Epithelial cell of proximal tubule (primary cell): ENCODE results near the gene HEATR1. TPM values are rescaled to one million over a fixed set of nuclear protein-coding genes. Genes with fewer than 3 reads are reported as not detected.
"Not testable (repeated sequence)": the region's sequence is repeated elsewhere in the genome, so short reads cannot be mapped to it uniquely, and the experiment has no call there.

Experiments
- DNase-seq: peaks from one replicate; pipeline ENCODE4 v3.0.0-alpha.2; 2011; ENCODE audit warnings: low read depth
- H3K4me3 ChIP-seq: 2 replicates; pipeline ENCODE4 v1.5.1; 2011; ENCODE audit warnings: low read depth, mild to moderate bottlenecking, low read length
- total RNA-seq: library from RNA; depleted of rRNA; stranded (reverse); fragments of >200 nt; gene quantifications from 2 replicates; pipeline ENCODE4 v1.2.3, GENCODE V29; 2015
- TF ChIP-seq, protein P1 (sequence below): conservative IDR thresholded peaks from 2 replicates; pipeline ENCODE4 v1.5.1; 2012; ENCODE audit warnings: low read depth, mild to moderate bottlenecking, low read length

Gene HEATR1
- total RNA-seq, 1 donor from 2014 or later = 34.9 TPM

DNA sequence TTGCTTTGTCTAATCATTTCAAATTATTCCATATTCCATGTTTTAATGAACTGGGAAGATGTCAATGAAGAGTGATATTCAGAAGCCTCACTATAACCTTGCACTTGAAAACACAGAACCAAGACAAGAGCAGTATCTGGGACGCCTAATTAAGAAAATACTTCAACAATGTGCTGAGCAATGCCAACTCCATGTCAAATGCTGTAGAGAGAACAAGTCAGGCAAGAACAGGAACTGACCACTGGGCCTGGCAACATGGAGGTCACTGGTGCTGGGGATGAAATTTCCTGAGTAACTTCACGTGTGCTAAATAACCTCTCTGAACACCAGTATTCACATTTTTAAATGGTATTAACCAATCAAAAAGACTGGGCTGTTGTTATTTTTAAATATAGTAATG lies 22.8 kb downstream of the HEATR1 start:
- TF ChIP-seq, protein P1, sequence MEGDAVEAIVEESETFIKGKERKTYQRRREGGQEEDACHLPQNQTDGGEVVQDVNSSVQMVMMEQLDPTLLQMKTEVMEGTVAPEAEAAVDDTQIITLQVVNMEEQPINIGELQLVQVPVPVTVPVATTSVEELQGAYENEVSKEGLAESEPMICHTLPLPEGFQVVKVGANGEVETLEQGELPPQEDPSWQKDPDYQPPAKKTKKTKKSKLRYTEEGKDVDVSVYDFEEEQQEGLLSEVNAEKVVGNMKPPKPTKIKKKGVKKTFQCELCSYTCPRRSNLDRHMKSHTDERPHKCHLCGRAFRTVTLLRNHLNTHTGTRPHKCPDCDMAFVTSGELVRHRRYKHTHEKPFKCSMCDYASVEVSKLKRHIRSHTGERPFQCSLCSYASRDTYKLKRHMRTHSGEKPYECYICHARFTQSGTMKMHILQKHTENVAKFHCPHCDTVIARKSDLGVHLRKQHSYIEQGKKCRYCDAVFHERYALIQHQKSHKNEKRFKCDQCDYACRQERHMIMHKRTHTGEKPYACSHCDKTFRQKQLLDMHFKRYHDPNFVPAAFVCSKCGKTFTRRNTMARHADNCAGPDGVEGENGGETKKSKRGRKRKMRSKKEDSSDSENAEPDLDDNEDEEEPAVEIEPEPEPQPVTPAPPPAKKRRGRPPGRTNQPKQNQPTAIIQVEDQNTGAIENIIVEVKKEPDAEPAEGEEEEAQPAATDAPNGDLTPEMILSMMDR = no peak
- DNase-seq = no peak
- H3K4me3 ChIP-seq = no peak overlapping the region

DNA sequence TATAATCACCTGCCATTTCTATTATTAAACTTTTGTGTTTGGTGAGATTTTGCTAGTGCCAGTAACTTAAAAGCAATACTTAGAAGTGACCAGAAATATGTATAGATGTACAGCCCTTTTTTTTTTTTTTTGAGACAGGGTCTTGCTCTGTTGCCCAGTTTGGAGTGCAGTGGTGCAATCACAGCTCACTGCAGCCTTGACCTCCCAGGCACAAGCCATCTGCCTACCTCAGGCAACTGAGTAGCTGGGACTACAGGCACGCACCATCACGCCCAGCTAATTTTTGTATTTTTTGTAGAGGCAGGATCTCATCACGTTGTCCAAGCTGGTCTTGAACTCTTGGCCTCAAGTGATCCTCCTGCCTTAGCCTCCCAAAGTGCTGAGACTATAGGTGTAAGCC lies 23.9 kb downstream of the HEATR1 start:
- not testable (repeated sequence) for DNase-seq, H3K4me3 ChIP-seq

DNA sequence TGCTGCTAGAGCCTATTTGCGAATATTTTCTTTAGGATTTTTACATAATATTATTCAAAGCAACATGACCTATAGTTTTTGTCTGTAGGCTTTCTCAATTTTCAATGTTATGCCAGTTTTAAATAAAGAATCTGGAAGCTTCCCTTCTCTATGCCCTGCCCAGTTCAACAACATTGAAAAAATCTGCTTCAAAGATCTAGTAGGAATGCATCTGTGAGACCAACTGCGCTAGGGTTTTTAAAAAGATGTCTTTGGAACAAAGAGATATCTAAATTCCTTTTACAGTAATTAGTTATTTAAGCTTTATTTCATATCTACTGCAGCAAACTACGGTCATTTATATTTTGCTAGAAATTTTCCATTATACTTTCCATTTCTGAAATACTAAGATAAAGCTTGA lies 25.7 kb downstream of the HEATR1 start:
- no peak for DNase-seq
- TF ChIP-seq, protein P1 = no peak
- H3K4me3 ChIP-seq = no peak overlapping the region

DNA sequence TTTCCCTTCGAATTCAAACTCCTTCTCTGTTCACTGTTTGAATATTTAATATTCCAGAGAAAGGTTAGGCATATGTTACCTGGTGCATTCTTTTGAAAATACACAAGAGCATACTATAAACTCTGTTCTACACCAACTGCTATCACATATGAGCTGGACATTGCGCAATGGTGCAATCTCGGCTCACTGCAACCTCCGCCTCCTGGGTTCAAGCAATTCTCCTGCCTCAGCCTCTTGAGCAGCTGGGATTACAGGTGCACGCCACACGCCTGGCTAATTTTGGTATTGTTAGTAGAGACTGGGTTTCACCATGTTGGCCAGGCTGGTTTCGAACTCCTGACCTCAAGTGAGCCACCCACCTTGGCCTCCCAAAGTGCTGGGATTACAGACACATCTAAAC lies 27.3 kb downstream of the HEATR1 start:
- not testable (repeated sequence) for DNase-seq, H3K4me3 ChIP-seq

DNA sequence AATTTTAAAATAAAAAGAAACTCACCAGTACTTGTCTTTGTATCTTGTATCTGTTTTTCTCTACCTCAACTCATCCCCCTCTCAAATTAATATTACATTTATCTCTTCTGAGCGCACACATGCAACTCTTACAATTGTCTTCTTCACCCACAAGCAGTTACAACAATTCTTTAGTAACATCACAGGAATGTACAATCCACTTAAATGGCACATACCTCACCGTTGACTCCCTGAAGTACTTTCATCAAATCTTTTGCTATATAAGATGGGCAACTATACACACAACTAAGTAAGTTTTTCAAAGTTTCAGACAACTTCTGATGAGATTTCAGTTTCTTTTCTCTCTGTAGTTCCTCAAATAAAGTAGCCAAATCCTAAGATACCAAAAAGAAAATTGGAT lies 28.3 kb downstream of the HEATR1 start:
- no peak overlapping the region for H3K4me3 ChIP-seq
- no peak for DNase-seq
- TF ChIP-seq, protein P1 = no peak

DNA sequence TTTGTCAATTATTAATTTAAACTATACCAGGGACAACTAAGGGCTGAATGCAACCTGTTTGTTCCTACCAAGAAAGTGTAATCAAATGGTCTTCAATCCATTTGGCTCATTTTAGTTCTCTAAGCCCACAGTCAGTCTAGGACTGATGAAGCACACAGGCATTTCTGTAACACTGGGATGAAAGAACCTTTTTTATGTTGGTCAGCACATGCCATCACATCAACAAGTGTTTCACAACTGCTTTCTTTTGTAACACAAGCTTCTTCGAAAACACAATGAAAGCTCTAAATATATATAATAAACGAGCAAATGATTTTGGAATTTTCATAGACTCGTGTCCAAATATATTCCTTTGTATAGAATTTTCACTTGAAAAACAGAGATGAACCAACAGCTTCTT lies 28.8 kb downstream of the HEATR1 start:
- no peak for DNase-seq
- TF ChIP-seq, protein P1 = no peak
- no peak overlapping the region for H3K4me3 ChIP-seq

DNA sequence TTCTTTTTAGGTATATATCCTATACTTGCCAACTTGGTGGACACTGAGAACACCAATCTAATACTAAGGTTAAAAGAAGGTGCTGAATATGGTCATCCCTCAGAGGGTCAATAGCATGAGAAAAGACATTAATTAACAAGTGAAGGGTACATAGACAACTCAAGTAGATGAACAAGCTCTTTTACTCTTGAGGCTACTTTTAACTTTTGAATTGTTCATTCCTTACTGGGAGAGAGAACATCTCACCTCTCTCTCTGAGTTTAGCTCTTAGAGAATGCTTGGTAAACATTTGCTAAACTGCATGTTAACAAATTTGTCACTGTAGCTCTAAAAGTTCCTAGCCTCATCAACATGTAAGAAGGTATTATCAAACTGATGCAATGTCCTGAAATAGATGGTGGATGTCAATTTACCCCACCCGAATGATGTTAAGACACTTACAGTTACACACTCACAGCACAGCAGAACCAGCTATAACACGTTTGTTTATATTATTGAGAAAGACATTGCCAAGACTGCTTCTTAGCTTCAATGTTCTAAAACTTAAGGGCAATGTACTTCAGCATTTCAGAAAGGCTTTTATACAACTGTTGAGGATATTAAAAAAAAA lies 35.9 kb downstream of the HEATR1 start:
- H3K4me3 ChIP-seq = no peak overlapping the region
- no peak for DNase-seq
- TF ChIP-seq, protein P1 = no peak

DNA sequence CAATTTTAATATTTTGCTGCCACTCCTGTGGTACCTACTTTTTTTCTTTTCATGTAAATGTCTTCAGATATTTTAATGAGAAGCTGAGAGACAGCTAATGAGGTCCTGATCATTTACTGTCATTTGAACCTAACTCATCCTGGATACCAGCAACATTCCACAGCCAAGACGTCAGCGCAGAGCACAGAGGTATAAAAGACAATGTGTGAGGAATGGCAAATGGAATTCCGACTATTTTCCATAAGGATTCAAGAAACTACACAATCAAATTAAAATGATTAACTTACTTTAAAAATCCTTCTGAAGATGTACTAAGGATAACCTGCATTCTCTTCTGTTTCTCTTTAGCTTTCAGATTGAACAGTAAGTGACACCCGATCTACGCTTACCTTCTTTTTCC lies 38.8 kb downstream of the HEATR1 start:
- TF ChIP-seq, protein P1 = no peak
- H3K4me3 ChIP-seq = no peak overlapping the region
- no peak for DNase-seq
